Adrenal gland (tissue), 5 donors: Measurements from ENCODE around the gene SELENOW.

ENCODE experiments used
- POLR2A ChIP-seq, 2 donors: fragments of 450-650 bp; IDR thresholded peaks; one replicate each; pipeline ENCODE4 v1.6.1; 2017; ENCODE audit warnings: antibody characterized with exemption in 2 of 2, mild to moderate bottlenecking in 2 of 2, moderate library complexity in 1 of 2
- TF ChIP-seq, protein P1 (sequence below), 6 experiments: fragments of 450-650 bp in 4 of 6; fragments of 200-600 bp in 2 of 6; sonication (generic) in 1 of 6; IDR thresholded peaks; 1 replicate in 5 of 6; 2 replicates in 1 of 6; pipeline versions ENCODE4 v1.5.1 to v1.8.0; 2016 to 2021; ENCODE audit warnings: antibody characterized with exemption in 6 of 6, mild to moderate bottlenecking in 2 of 6, moderate library complexity in 1 of 6
- donor health status: DM: no; HTN: no; CAD: no.

DNA sequence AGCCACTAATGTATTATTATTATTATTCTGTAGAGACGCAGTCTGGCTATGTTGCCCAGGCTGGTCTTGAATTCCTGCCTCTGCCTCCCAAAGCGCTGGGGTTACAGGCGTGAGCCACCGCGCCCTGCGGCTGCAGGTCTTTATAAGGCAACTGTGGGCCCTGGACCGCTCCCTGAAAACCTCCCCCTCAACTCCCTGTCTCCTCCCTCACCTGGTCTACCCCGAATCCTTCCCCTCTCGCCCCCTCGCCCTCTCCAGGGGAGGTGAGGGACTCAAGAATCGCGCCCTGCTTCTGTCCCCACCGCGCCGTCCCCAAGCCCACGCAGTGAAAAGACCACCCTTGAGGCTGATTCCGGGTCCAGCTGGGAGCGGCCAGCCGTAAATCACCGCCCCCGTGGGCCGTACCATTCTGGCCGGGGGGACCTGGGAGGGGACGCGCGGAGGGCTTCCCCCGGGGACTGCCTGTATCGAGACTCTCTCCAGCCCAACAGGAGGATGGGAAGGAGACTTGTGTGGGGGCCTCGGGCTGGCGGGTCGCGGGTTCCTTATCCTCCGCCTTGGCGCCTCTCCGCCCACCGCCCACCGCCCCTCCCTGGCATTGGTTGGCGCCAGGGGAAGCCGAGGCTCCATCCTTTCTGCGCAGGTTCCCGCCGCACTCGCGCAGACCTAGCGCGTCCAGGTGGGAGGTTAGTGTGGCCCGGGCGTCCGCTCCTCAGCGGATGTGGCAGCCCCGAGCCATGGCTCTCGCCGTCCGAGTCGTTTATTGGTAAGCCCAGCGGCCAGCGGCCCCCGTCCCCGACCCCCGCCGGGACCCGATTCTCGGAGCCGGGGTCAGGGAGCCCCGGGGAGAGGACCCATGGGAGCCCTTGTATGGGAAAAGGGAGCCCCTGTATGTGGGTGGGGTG, at the start of gene SELENOW:
- TF ChIP-seq, protein P1, sequence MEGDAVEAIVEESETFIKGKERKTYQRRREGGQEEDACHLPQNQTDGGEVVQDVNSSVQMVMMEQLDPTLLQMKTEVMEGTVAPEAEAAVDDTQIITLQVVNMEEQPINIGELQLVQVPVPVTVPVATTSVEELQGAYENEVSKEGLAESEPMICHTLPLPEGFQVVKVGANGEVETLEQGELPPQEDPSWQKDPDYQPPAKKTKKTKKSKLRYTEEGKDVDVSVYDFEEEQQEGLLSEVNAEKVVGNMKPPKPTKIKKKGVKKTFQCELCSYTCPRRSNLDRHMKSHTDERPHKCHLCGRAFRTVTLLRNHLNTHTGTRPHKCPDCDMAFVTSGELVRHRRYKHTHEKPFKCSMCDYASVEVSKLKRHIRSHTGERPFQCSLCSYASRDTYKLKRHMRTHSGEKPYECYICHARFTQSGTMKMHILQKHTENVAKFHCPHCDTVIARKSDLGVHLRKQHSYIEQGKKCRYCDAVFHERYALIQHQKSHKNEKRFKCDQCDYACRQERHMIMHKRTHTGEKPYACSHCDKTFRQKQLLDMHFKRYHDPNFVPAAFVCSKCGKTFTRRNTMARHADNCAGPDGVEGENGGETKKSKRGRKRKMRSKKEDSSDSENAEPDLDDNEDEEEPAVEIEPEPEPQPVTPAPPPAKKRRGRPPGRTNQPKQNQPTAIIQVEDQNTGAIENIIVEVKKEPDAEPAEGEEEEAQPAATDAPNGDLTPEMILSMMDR (IDR thresholded peaks at IDR 0.05) = no peak
- peak; percentile 52 to 82 for TF ChIP-seq POLR2A (IDR thresholded peaks at IDR 0.05)
